ENCODE results near the gene FOXJ1. TPM values are rescaled to one million over a fixed set of nuclear protein-coding genes. Genes with fewer than 3 reads are reported as not detected.

The FOXJ1 gene
- total RNA-seq, 6 experiments from 2014 or later, result not detected

GRCh38 chr17:76138234-76138895, 2.7 kb downstream of the FOXJ1 start:
- H3K27ac Mint-ChIP-seq, result no peak overlapping the region

GRCh38 chr17:76137351-76138233, 3.5 kb downstream of the FOXJ1 start:
- Mint-ChIP-seq H3K27ac (no peak overlapping the region), H3K9me3 (no peaks in the 10 kb centered on the region), H3K36me3 (ENCODE audit: low read depth) (no peaks in the 10 kb centered on the region), H3K4me3 (no peak overlapping the region), H3K27me3 (ENCODE audit: insufficient read depth) (peaks cover 40% of the 10 kb centered on the region), H3K4me1 (ENCODE audit: low read depth) (peaks cover 6% of the 10 kb centered on the region; the same call in 1 of the 2 replicates)
- no peak for DNase-seq
- TF ChIP-seq, protein P1, sequence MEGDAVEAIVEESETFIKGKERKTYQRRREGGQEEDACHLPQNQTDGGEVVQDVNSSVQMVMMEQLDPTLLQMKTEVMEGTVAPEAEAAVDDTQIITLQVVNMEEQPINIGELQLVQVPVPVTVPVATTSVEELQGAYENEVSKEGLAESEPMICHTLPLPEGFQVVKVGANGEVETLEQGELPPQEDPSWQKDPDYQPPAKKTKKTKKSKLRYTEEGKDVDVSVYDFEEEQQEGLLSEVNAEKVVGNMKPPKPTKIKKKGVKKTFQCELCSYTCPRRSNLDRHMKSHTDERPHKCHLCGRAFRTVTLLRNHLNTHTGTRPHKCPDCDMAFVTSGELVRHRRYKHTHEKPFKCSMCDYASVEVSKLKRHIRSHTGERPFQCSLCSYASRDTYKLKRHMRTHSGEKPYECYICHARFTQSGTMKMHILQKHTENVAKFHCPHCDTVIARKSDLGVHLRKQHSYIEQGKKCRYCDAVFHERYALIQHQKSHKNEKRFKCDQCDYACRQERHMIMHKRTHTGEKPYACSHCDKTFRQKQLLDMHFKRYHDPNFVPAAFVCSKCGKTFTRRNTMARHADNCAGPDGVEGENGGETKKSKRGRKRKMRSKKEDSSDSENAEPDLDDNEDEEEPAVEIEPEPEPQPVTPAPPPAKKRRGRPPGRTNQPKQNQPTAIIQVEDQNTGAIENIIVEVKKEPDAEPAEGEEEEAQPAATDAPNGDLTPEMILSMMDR (IDR thresholded peaks at IDR 0.05), result no peak

More at GRCh38 chr17:76138234-76138895, 2.7 kb downstream of the FOXJ1 start:
- TF ChIP-seq, protein P1 (IDR thresholded peaks at IDR 0.05), result no peak
- no peak for DNase-seq
- peaks cover 6% of the 10 kb centered on the region; the same call in 1 of the 2 replicates for H3K4me1 Mint-ChIP-seq (ENCODE audit: low read depth)
- H3K9me3 Mint-ChIP-seq, result no peaks in the 10 kb centered on the region
- no peak overlapping the region for H3K4me3 Mint-ChIP-seq
- peaks cover 38% of the 10 kb centered on the region for H3K27me3 Mint-ChIP-seq (ENCODE audit: insufficient read depth)
- no peaks in the 10 kb centered on the region for H3K36me3 Mint-ChIP-seq (ENCODE audit: low read depth)

GRCh38 chr17:76137001-76137350, 4.1 kb downstream of the FOXJ1 start:
- no peak overlapping the region for H3K27ac Mint-ChIP-seq
- TF ChIP-seq, protein P1 (IDR thresholded peaks at IDR 0.05), result no peak
- no peak for DNase-seq
- H3K36me3 Mint-ChIP-seq (ENCODE audit: low read depth), result no peaks in the 10 kb centered on the region
- H3K4me3 Mint-ChIP-seq, result no peak overlapping the region
- peaks cover 6% of the 10 kb centered on the region; the same call in 1 of the 2 replicates for H3K4me1 Mint-ChIP-seq (ENCODE audit: low read depth)
- no peaks in the 10 kb centered on the region for H3K9me3 Mint-ChIP-seq
- H3K27me3 Mint-ChIP-seq (ENCODE audit: insufficient read depth), result peaks cover 36% of the 10 kb centered on the region

- no peak for DNase-seq
- H3K27me3 Mint-ChIP-seq (ENCODE audit: insufficient read depth), result peaks cover 35% of the 10 kb centered on the region
- TF ChIP-seq, protein P1 (IDR thresholded peaks at IDR 0.05), result no peak
Observed at GRCh38 chr17:76136276-76137000, 4.6 kb downstream of the FOXJ1 start.

DNA sequence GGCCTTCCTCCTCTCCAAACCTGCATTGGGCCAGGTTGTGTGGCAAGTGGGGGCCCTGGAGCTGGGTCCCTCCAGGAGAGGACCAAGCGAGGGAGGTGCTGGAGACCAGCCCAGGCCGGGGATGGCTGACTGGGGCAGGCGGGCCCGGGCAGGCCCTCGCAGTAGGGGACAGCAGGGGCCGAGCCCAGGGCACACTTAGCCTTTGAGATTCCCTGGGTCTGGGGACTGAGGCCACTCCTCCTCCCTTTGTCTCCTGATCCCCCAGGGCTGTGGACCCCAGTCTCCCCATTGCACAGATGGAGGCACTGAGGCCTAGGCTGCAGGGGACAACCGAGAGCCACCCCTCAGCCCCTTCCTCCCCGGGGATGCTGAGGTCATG, 5.2 kb downstream of the FOXJ1 start:
- no peak overlapping the region for H3K27ac Mint-ChIP-seq
- H3K9me3 Mint-ChIP-seq, result no peaks in the 10 kb centered on the region
- no peak overlapping the region for H3K4me3 Mint-ChIP-seq
- DNase-seq, result no peak
- H3K4me1 Mint-ChIP-seq (ENCODE audit: low read depth), result no peaks in the 10 kb centered on the region
- H3K27me3 Mint-ChIP-seq (ENCODE audit: insufficient read depth), result peaks cover 35% of the 10 kb centered on the region
- no peaks in the 10 kb centered on the region for H3K36me3 Mint-ChIP-seq (ENCODE audit: low read depth)
- TF ChIP-seq, protein P1 (IDR thresholded peaks at IDR 0.05), result no peak

More at GRCh38 chr17:76136276-76137000, 4.6 kb downstream of the FOXJ1 start:
- Mint-ChIP-seq H3K9me3 (no peaks in the 10 kb centered on the region), H3K4me1 (ENCODE audit: low read depth) (peaks cover 1% of the 10 kb centered on the region; the same call in 1 of the 2 replicates), H3K36me3 (ENCODE audit: low read depth) (no peaks in the 10 kb centered on the region), H3K4me3 (no peak overlapping the region), H3K27ac (no peak overlapping the region)

All from HFFc6 (cell line).